HG03442 (cell line): Measurements from ENCODE around the gene HAGHL.

Experiments used
- ATAC-seq: cut with Tn5 transposase; IDR thresholded peaks from one replicate; pipeline ENCODE4 v1.9.1; 2021; ENCODE audit warnings: mild to moderate bottlenecking, moderate library complexity; ENCODE audit not compliant: unreplicated experiment

The HAGHL gene

GRCh38 chr16:719815-720446 lies 7.0 kb upstream of the HAGHL start:
- no peak for ATAC-seq

GRCh38 chr16:720447-720989 lies 6.4 kb upstream of the HAGHL start:
- ATAC-seq, result peak; percentile 18

GRCh38 chr16:720990-721764 lies 5.7 kb upstream of the HAGHL start, which contains the start of gene ANTKMT:
Gene ANTKMT (plus strand): TSS chr16:721146. CDS start chr16:721275, 129 bp downstream.
- peak; percentile 62 for ATAC-seq

GRCh38 chr16:721765-722540 lies 5.0 kb upstream of the HAGHL start:
- no peak for ATAC-seq

GRCh38 chr16:722835-723633 lies 3.9 kb upstream of the HAGHL start:
- ATAC-seq, result no peak

- no peak for ATAC-seq
Measured at GRCh38 chr16:723695-724094, 3.2 kb upstream of the HAGHL start.

GRCh38 chr16:724188-725040 lies 2.5 kb upstream of the HAGHL start:
- ATAC-seq, result no peak

- ATAC-seq, result no peak
Measured at GRCh38 chr16:725041-725376, 1.9 kb upstream of the HAGHL start.

- ATAC-seq, result no peak
Measured at GRCh38 chr16:725463-726187, 1.3 kb upstream of the HAGHL start.

- ATAC-seq, result no peak
Measured at GRCh38 chr16:726188-726437, 793 bp upstream of the HAGHL start.

- ATAC-seq, result no peak
Measured at GRCh38 chr16:727291-727977, 528 bp downstream of the HAGHL start.

GRCh38 chr16:728131-728889 lies 1.4 kb downstream of the HAGHL start:
- no peak for ATAC-seq

GRCh38 chr16:728890-729744 lies 2.2 kb downstream of the HAGHL start:
- no peak for ATAC-seq

GRCh38 chr16:729768-730665 lies 3.1 kb downstream of the HAGHL start:
- no peak for ATAC-seq

GRCh38 chr16:730666-731509 lies 4.0 kb downstream of the HAGHL start:
- no peak for ATAC-seq
